WERI-Rb-1 (cell line): ENCODE data around the gene OR52B6.

Experiments
- DNase-seq: peaks from one replicate; pipeline ENCODE4 v3.0.0-alpha.2; 2020
- H3K27ac ChIP-seq: fragments of 250-450 bp; sonication (Bioruptor Pico); 2 replicates; pipeline ENCODE4 v1.5.1; 2020; ENCODE audit warnings: mild to moderate bottlenecking, moderate library complexity
- H3K27me3 ChIP-seq: fragments of 250-450 bp; sonication (Bioruptor Pico); 2 replicates; pipeline ENCODE4 v1.5.1; 2021; ENCODE audit warnings: mild to moderate bottlenecking, low read depth, moderate library complexity; ENCODE audit not compliant: insufficient read depth, severe bottlenecking
- H3K36me3 ChIP-seq: fragments of 250-450 bp; sonication (Bioruptor Pico); 2 replicates; pipeline ENCODE4 v1.5.1; 2020; ENCODE audit warnings: mild to moderate bottlenecking, moderate library complexity
- H3K4me3 ChIP-seq: 2 replicates; pipeline ENCODE4 v1.5.1; 2011; ENCODE audit warnings: low read depth, mild to moderate bottlenecking, control low read depth, low read length
- H3K9me3 ChIP-seq: fragments of 250-450 bp; sonication (Bioruptor Pico); 2 replicates; pipeline ENCODE4 v1.5.1; 2021; ENCODE audit warnings: mild to moderate bottlenecking, moderate library complexity; ENCODE audit not compliant: severe bottlenecking
- CTCF ChIP-seq: IDR thresholded peaks from 2 replicates; pipeline ENCODE4 v1.5.1; 2011; ENCODE audit warnings: low read depth, mild to moderate bottlenecking, control low read depth, inconsistent platforms, low read length

OR52B6 gene

DNA sequence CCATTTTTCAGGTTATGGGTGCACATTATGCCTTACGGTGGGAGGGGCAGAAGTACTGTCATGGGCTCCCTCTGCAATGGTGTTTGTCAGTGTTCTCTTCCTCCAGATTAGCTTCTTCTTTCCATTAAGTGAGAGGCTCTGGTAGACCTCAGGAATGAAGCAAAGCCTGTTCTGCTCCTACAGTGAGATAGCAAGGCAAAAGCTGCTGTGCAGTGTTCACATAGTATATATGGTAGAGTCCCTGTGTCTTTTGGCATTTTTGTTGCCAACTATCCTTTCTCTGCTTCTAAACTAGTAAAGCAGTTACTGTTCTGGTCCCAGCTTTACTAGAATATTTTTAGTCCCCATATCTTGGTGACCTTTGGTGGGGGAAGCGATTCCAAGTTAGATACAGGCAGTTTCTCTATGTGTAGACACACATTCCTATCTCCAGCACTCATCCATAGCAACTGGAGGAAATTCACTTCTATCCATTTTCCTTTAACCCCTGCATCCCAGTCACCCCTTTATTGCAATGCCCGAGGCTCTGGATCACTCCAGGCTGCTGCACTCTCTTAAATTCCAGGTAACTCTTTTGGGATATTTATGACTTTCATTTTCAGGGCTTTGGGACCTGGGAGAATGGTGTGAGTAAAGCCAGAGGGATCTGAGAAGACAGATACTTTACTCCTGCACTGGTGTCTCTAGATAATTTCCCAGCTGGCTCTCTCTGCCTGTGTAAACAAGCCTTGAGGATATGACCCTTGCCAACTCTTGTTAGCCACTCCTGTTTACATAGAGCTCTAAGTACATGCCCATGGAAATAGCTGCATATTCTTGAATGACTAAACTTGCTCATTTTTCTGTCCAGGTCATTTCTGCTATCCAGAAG lies 40.2 kb downstream of the OR52B6 start:
- H3K4me3 ChIP-seq = no peak overlapping the region
- H3K27ac ChIP-seq = no peak overlapping the region
- no peak for DNase-seq
- no peaks in the 10 kb centered on the region for H3K9me3 ChIP-seq
- TF ChIP-seq CTCF = no peak
- H3K27me3 ChIP-seq = peaks cover 70% of the 10 kb centered on the region
- no peaks in the 10 kb centered on the region for H3K36me3 ChIP-seq

GRCh38 chr11:5621580-5621979 lies 40.9 kb downstream of the OR52B6 start:
- Histone ChIP-seq H3K36me3 (no peaks in the 10 kb centered on the region), H3K27me3 (peaks cover 77% of the 10 kb centered on the region), H3K4me3 (no peak overlapping the region), H3K27ac (no peak overlapping the region), H3K9me3 (no peaks in the 10 kb centered on the region)
- no peak for TF ChIP-seq CTCF
- no peak for DNase-seq

DNA sequence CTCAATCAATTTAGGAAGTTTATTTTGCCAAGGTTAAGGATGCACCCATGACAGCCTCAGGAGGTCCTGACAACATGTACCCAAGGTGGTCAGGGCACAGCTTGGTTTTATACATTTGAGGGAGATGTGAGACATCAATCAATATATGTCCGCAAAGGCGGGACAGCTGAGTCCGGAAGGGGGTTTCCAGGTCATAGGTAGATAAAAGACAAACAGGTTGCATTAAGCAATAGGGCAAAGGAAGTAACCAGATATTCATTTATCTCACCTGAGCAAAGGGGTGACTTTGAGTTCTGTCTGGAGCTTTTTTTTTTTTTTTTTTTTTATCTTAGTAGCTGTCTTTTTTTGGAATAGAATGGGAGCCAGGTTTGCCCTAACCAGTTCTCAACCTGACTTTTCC lies 42.1 kb downstream of the OR52B6 start:
- no peak for TF ChIP-seq CTCF
- DNase-seq = no peak
- no peak overlapping the region for H3K4me3 ChIP-seq
- no peaks in the 10 kb centered on the region for H3K36me3 ChIP-seq
- H3K9me3 ChIP-seq = no peaks in the 10 kb centered on the region
- peaks cover 79% of the 10 kb centered on the region for H3K27me3 ChIP-seq
- no peak overlapping the region for H3K27ac ChIP-seq

DNA sequence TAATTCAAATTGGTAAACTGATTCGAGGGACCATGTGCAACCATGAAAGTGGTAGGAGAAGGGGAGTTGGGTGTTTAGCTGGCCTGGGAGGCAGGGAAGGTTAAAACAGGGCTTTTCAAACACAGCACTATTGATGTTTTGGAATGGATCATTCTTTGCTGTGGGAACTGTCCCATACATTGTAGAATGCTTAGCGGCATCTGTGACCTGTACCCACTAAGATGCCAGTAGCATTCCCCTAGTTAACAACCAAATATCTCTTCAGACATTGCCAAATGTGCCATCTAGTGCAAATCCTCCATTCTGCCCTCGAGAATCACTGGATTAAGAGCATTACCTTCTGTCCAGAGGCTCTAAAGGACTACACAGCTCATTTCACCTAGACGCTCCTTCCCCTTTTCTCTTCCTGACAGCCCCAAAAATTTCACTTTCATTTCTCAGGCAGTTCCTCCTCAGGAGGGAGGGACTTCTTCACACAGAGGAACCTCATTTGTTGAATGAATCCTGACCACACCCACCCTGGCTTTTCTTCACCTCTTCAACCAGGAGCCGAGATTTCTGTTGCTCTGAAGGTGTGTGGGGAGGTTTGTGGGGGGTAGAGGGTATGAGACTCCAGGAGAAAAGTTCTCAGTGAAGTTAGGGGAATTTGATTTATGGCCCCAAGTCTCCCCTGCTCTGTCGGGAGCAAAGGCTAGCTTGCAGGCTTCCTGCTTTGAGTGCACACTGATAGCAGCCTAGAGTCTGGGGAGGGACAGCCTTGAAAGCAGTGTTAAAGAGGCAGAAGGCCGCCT lies 44.0 kb downstream of the OR52B6 start, which contains the start of gene TRIM34:
TSS of gene TRIM34 (plus strand) at position 513 of the 791 bp plus-strand sequence. CDS start 7,331 bp downstream, outside the sequence.
- H3K27me3 ChIP-seq = peaks cover 83% of the 10 kb centered on the region
- no peak for DNase-seq
- TF ChIP-seq CTCF = no peak
- no peak within 1 kb of the TSS for H3K4me3 ChIP-seq
- no peaks in the 10 kb centered on the region for H3K9me3 ChIP-seq
- H3K36me3 ChIP-seq = no peaks in the 10 kb centered on the region
- H3K27ac ChIP-seq = no peak within 1 kb of the TSS

DNA sequence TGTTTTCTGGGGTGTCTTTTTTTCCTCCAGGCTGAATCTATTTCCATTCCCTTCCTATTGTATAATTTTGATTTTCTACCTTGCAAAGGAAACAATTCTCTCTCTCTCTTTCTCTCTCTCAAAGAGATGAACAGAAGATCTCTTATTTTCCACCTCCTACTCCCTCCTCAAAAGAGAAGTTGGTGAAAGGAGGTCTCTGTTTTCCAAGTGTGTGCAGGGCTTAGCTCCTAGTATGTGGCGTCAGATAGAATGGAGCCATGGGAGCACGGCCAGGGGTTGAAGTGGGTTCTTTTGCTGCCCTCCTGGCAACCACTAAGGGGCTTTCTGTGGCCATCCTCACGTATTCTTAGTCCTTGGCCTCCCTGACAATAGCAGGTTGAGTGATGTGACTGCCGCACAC lies 44.6 kb downstream of the OR52B6 start:
- H3K9me3 ChIP-seq = no peaks in the 10 kb centered on the region
- H3K27me3 ChIP-seq = peaks cover 85% of the 10 kb centered on the region
- TF ChIP-seq CTCF = no peak
- no peak overlapping the region for H3K27ac ChIP-seq
- H3K4me3 ChIP-seq = no peak overlapping the region
- no peaks in the 10 kb centered on the region for H3K36me3 ChIP-seq
- DNase-seq = no peak
